Heart right ventricle (tissue), 16 donors: Measurements from ENCODE around the gene RAX2. TPM values are rescaled to one million over a fixed set of nuclear protein-coding genes. Genes with fewer than 3 reads are reported as not detected.

Source experiments
- ATAC-seq, 8 donors: fragments of 200-7000 bp; cut with Tn5 transposase; one replicate each; pipeline ENCODE4 v1.9.1; 2020; ENCODE audit warnings: mild to moderate bottlenecking in 8 of 8, moderate library complexity in 8 of 8, moderate number of reproducible peaks in 1 of 8
- DNase-seq, 2 donors: peaks; one replicate each; pipeline ENCODE4 v3.0.0-alpha.2; 2020
- H3K27ac ChIP-seq, 10 donors: fragments of 200-600 bp; sonication (generic) in 2 of 10; one replicate each; pipeline versions ENCODE4 v1.5.0 to v1.8.0; 2020 to 2022; ENCODE audit warnings: mild to moderate bottlenecking in 3 of 10
- H3K27me3 ChIP-seq, 7 donors: fragments of 200-600 bp; one replicate each; pipeline ENCODE4 v1.8.0; 2021 to 2022; ENCODE audit warnings: mild to moderate bottlenecking in 2 of 7
- H3K36me3 ChIP-seq, 9 donors: fragments of 200-600 bp; sonication (generic) in 1 of 9; one replicate each; pipeline versions ENCODE4 v1.5.0 to v1.8.0; 2020 to 2022; ENCODE audit warnings: mild to moderate bottlenecking in 2 of 9
- H3K4me1 ChIP-seq, 9 donors: fragments of 200-600 bp; sonication (generic) in 1 of 9; one replicate each; pipeline versions ENCODE4 v1.5.0 to v1.8.0; 2020 to 2022; ENCODE audit warnings: mild to moderate bottlenecking in 4 of 9
- H3K4me3 ChIP-seq, 10 donors: fragments of 200-600 bp; sonication (generic) in 2 of 10; one replicate each; pipeline versions ENCODE4 v1.5.0 to v1.8.0; 2020 to 2022; ENCODE audit warnings: mild to moderate bottlenecking in 7 of 10, moderate library complexity in 2 of 10
- H3K9me3 ChIP-seq, 11 donors: fragments of 200-600 bp in 10 of 11; sonication (generic) in 2 of 11; one replicate each; pipeline versions ENCODE4 v1.5.0 to v1.8.0; 2013 to 2022; ENCODE audit warnings: mild to moderate bottlenecking in 2 of 11, control low read depth in 1 of 11, moderate library complexity in 1 of 11
- CTCF ChIP-seq, 9 donors: fragments of 200-600 bp; sonication (generic) in 2 of 9; IDR thresholded peaks; one replicate each; pipeline versions ENCODE4 v1.5.0 to v1.8.0; 2021 to 2022; ENCODE audit warnings: antibody characterized with exemption in 9 of 9, mild to moderate bottlenecking in 5 of 9, moderate library complexity in 1 of 9
- WGBS, 2 donors: extraction: QIAGEN DNeasy Blood & Tissue Kit; methylation state at CpG; one replicate each; pipeline ENCODE4 v1.1.7; 2013; ENCODE audit warnings: inconsistent platforms in 1 of 2; 5-methylcytosine and 5-hydroxymethylcytosine counted together
- intact Hi-C, 10 donors: fragments of 100-400 bp; cut with DNase I; formaldehyde crosslinking; loops; one replicate each; pipeline versions ENCODE4 v1.11.1 to v1.14.2; 2022
- polyA plus RNA-seq, 2 donors: library from polyadenylated mRNA; stranded (reverse); fragments of 200-250 nt; gene quantifications; one replicate each; pipeline ENCODE4 v1.2.3, GENCODE V29; 2013
- total RNA-seq, 10 donors: library from RNA; stranded (reverse); fragmentation: NEBNext Ultra II Directional in 3 of 10; extraction: Animal tissue kit (Norgen Biotek cat#: 25700) in 3 of 10; gene quantifications; one replicate each; pipeline versions ENCODE4 v1.2.1 to v1.2.4, GENCODE V29; 2021 to 2023
- donor health status: Arrhythmogenic right ventricular cardiomyopathy.
- donor health status: ischemic (EF 13 %, LVEDD 7.1; RV severe dilation, severe dysfunction).
- donor health status: healthy with polysubstance abuse.
- donor health status: DM: no; HTN: yes; CAD: no.
- donor health status: DM: no; HTN: no; CAD: no.
- donor health status: ischemic (EF 25% LVEDD 6.9; RV normal size, moderate dysfunction).
- donor health status: ischemic (EF 25% LVEDD 5.7; RV mildly dilated, moderate dysfunction).
- donor health status: healthy.
- donor health status: DM: yes; HTN: yes; CAD: no.
- donor health status: Ischemic cardiomyopathy.
- donor health status: ischemic (EF 35%, LVEDD 5.7; RV mildly dilated, moderate dysfunction).
- donor health status: nonischemic (EF 11% LVEDD 7.7; RV severe dilation, severe dysfunction).
- donor health status: DM: yes; HTN: yes; CAD: no.
- donor health status: PGD.
- donor health status: ischemic (EF 29% LVEDD 5.4; RV normal size, mild dysfunction).
- donor health status: nonischemic (EF 23%, LVEDD 6.1; RV moderate dilation, normal function).

Gene RAX2
- total and polyA plus RNA-seq, 12 donors: not detected

DNA sequence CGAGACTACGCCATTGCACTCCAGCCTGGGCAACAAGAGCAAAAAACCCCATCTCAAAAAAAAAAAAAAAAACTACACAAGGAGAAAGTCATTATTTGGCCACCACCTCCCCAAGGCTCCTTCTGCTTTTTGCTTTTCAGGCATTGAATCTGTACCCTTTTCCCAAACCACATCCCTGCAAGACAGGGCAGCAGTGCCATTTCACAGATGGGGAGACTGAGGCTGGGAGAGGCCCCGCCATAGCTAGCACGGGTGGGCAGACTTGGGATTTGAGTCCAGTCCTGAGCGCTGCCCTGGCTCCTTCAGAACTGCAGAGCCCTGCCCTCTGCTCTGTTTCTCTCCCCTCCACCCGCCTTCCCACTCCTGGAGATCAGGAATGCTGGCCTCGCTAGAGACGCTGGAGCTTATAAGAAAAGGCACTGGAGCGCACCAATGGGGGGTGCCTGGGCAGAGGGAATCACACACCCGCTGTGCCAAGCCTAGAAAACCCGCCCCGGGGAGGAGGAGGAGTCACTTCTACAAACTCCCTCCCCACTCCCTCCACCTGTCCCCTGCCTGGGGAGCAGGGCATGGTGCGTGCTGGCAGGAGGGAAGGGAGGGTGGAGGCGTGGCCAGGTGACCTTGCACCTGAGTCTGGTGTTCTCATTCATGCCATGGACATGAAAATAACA lies 46.3 kb downstream of the RAX2 start:
- Histone ChIP-seq H3K4me1 (peaks cover 0 to 17% (median 9%) of the 10 kb centered on the region in 9 donors), H3K9me3 (peaks cover 0 to 7% (median 0%) of the 10 kb centered on the region in 11 donors), H3K27ac (no peak overlapping the region), H3K4me3 (no peak overlapping the region), H3K27me3 (peaks cover 12 to 55% (median 39%) of the 10 kb centered on the region in 7 donors), H3K36me3 (no peaks in the 10 kb centered on the region)
- no peak for TF ChIP-seq CTCF (IDR thresholded peaks at IDR 0.05)
- 27 to 28% methylated on average over 14 of the region's 14 CpGs for WGBS, 2 donors
- ATAC-seq (no peak), DNase-seq (no peak)
- intact Hi-C loops: no loop called here

- ATAC-seq: no peak
- 61 to 67% methylated on average over 3 of the region's 3 CpGs for WGBS, 2 donors
Measured at GRCh38 chr19:3725121-3725520, 46.9 kb downstream of the RAX2 start.

GRCh38 chr19:3723883-3724282 lies 48.1 kb downstream of the RAX2 start:
- H3K9me3 ChIP-seq: peaks cover 0 to 2% (median 0%) of the 10 kb centered on the region in 11 donors
- TF ChIP-seq CTCF (IDR thresholded peaks at IDR 0.05): no peak
- WGBS, 2 donors: 49 to 57% methylated on average over 8 of the region's 8 CpGs
- no peaks in the 10 kb centered on the region for H3K36me3 ChIP-seq
- peaks cover 22 to 73% (median 55%) of the 10 kb centered on the region in 7 donors for H3K27me3 ChIP-seq
- intact Hi-C loops: no loop called here
- no peak overlapping the region for H3K27ac ChIP-seq
- H3K4me3 ChIP-seq: no peak overlapping the region
- peaks cover 0 to 20% (median 9%) of the 10 kb centered on the region in 9 donors for H3K4me1 ChIP-seq
- DNase-seq (no peak), ATAC-seq (no peak)

More at GRCh38 chr19:3725121-3725520, 46.9 kb downstream of the RAX2 start:
- no peak for DNase-seq
- H3K27ac ChIP-seq: no peak overlapping the region
- H3K9me3 ChIP-seq: peaks cover 0 to 7% (median 0%) of the 10 kb centered on the region in 11 donors
- H3K36me3 ChIP-seq: no peaks in the 10 kb centered on the region
- H3K27me3 ChIP-seq: peaks cover 18 to 61% (median 46%) of the 10 kb centered on the region in 7 donors
- intact Hi-C loops: no loop called here
- TF ChIP-seq CTCF (IDR thresholded peaks at IDR 0.05): no peak
- H3K4me1 ChIP-seq: peaks cover 0 to 20% (median 9%) of the 10 kb centered on the region in 9 donors
- no peak overlapping the region for H3K4me3 ChIP-seq

DNA sequence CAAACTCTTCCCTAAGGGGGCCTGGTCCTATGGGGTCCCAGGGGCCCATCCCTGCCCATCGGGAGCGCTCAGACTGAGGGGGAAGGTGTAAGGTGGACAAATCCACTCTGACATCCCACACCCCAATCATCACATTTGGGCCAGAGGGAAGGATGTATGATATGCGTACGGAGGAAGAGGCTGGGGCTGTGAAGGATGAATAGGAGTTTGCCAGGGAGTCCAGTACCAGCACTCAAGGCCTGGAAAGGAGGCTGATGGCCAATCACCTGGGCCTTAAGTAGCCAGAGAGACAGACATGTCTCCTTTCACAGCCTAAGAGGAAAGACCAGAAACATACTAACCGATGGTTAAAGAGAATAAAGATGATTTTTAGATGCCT lies 48.9 kb downstream of the RAX2 start:
- TF ChIP-seq CTCF (IDR thresholded peaks at IDR 0.05): no peak
- peaks cover 0 to 20% (median 9%) of the 10 kb centered on the region in 9 donors for H3K4me1 ChIP-seq
- WGBS, 2 donors: 73 to 80% methylated on average over 5 of the region's 5 CpGs
- H3K27ac ChIP-seq: no peak overlapping the region
- intact Hi-C loops: no loop called here
- peaks cover 22 to 80% (median 59%) of the 10 kb centered on the region in 7 donors for H3K27me3 ChIP-seq
- H3K9me3 ChIP-seq: no peaks in the 10 kb centered on the region
- no peak for ATAC-seq
- H3K4me3 ChIP-seq: no peak overlapping the region
- no peaks in the 10 kb centered on the region for H3K36me3 ChIP-seq
- DNase-seq: no peak
